Measurements from ENCODE around the gene TMEM184A. TPM values are rescaled to one million over a fixed set of nuclear protein-coding genes. Genes with fewer than 3 reads are reported as not detected.

Gene TMEM184A
- total and polyA plus RNA-seq, 5 donors from 2014 or later, result 0.25 TPM; not detected in 4

DNA sequence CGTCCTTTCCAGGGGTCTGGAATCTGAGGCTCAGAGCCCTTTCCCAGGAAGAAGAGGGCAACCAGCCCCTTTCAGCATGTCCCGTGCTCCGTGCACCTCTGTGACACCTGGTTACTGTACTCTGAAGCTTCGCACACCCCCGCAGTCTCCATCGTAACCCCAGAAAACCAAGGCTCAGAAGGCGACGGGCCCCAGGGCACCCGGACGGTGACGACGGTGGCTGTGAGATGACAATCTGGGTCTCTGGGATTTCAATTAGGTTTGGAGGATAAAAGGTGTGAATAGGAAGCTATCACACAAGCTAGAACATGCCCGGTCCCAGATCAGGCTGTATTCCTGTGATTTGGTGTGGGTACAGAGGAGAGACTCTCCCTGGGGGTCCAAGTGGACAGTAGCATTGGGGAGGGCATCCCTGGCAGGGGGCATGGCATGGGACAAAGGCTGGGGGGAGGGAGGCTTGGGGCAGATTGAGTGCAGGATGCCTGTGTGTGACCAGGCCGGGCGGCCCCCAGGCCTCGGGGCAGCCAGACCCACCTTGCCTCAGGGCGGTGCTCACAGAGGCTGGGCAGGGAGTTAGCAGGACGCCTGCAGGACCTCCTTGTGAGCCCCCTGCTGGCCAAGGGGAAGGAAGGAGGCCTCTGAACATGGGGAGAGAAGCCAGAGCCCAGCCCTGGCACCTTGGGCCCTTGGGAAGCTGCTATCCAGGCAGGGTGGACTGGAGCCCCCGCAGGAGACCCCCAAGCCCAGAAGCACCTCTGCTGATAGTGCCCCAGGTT, 37.3 kb upstream of the TMEM184A start:
- ATAC-seq (ENCODE audit: low read depth in 2 of 2) (no peak), DNase-seq (peak in 1 of 3 donors; percentile 17)

DNA sequence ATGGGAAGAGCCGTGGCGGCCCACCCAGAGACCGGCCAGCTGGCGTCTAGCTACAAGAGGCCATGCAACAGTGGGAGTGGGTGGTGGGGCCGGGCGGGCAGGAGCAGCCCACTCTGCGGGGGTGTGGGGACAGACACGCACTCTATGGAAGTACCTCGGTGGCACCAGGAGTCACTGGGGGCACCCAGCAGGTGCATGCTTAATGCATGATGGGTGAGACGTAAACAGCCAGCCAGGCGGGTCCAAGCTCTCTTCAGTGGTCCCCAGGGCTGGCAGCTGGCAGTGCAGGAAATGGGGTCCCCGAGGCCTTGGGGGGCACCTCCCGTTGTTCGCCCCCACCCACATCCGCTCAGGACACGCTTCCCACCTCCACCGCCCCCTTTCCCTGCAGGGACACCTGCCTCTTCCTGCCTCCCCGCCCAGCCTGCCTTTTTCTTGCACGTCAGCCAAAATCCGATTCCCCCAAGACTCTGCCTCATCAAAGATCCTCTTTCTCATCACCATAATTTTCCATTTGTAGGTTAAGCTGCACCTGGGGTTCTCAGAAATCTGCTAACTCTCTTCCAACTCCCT, 36.4 kb upstream of the TMEM184A start:
- peaks cover 0 to 7% (median 2%) of the 10 kb centered on the region in 7 donors for H3K9me3 Mint-ChIP-seq
- H3K9me3 ChIP-seq (ENCODE audit: control insufficient read depth in 2 of 2, low read length in 2 of 2), result peaks cover 0 to 1% of the 10 kb centered on the region in 2 experiments
- H3K4me1 ChIP-seq (ENCODE audit: control insufficient read depth, insufficient read depth, low read length, poor library complexity, severe bottlenecking), result peaks cover 13% of the 10 kb centered on the region
- H3K27ac Mint-ChIP-seq, result peak overlapping the region in 1 of 3 donors; percentile 36
- no peaks in the 10 kb centered on the region for H3K36me3 ChIP-seq (ENCODE audit: control insufficient read depth, insufficient read depth, low read length)
- no peaks in the 10 kb centered on the region for H3K36me3 Mint-ChIP-seq
- H3K27me3 ChIP-seq (ENCODE audit: control insufficient read depth, insufficient read depth, low read length), result no peaks in the 10 kb centered on the region
- peaks cover 38% of the 10 kb centered on the region for H3K27me3 Mint-ChIP-seq
- no peak overlapping the region for H3K27ac ChIP-seq (ENCODE audit: insufficient read depth, low read length, poor library complexity, severe bottlenecking)
- DNase-seq (no peak), ATAC-seq (ENCODE audit: low read depth in 2 of 2) (no peak)
- H3K4me1 Mint-ChIP-seq, result peaks cover 0 to 18% (median 7%) of the 10 kb centered on the region in 4 donors
- peak overlapping the region in 2 of 4 donors; percentile 46 to 75 for H3K4me3 Mint-ChIP-seq
- no peak overlapping the region for H3K4me3 ChIP-seq (ENCODE audit: low read depth, low read length)

More for the DNA sequence above, 37.3 kb upstream of the TMEM184A start:
- Mint-ChIP-seq H3K27ac (no peak overlapping the region), H3K9me3 (peaks cover 0 to 7% (median 2%) of the 10 kb centered on the region in 7 donors), H3K4me3 (no peak overlapping the region), H3K4me1 (peaks cover 0 to 18% (median 7%) of the 10 kb centered on the region in 4 donors), H3K27me3 (peaks cover 38% of the 10 kb centered on the region), H3K36me3 (no peaks in the 10 kb centered on the region)
- no peak overlapping the region for H3K4me3 ChIP-seq (ENCODE audit: low read depth, low read length)
- no peak overlapping the region for H3K27ac ChIP-seq (ENCODE audit: insufficient read depth, low read length, poor library complexity, severe bottlenecking)
- H3K4me1 ChIP-seq (ENCODE audit: control insufficient read depth, insufficient read depth, low read length, poor library complexity, severe bottlenecking), result peaks cover 13% of the 10 kb centered on the region
- H3K36me3 ChIP-seq (ENCODE audit: control insufficient read depth, insufficient read depth, low read length), result no peaks in the 10 kb centered on the region
- H3K9me3 ChIP-seq (ENCODE audit: control insufficient read depth in 2 of 2, low read length in 2 of 2), result peaks cover 0 to 1% of the 10 kb centered on the region in 2 experiments
- no peaks in the 10 kb centered on the region for H3K27me3 ChIP-seq (ENCODE audit: control insufficient read depth, insufficient read depth, low read length)

GRCh38 chr7:1591876-1592275, 35.9 kb upstream of the TMEM184A start:
- H3K9me3 ChIP-seq (ENCODE audit: control insufficient read depth in 2 of 2, low read length in 2 of 2), result peaks cover 0 to 1% of the 10 kb centered on the region in 2 experiments
- peaks cover 0 to 18% (median 7%) of the 10 kb centered on the region in 4 donors for H3K4me1 Mint-ChIP-seq
- H3K4me3 ChIP-seq (ENCODE audit: low read depth, low read length), result no peak overlapping the region
- H3K27ac ChIP-seq (ENCODE audit: insufficient read depth, low read length, poor library complexity, severe bottlenecking), result no peak overlapping the region
- H3K27ac Mint-ChIP-seq, result peak overlapping the region in 1 of 3 donors; percentile 12
- H3K36me3 ChIP-seq (ENCODE audit: control insufficient read depth, insufficient read depth, low read length), result no peaks in the 10 kb centered on the region
- H3K4me3 Mint-ChIP-seq, result peak overlapping the region in 2 of 4 donors; percentile 43 to 46
- H3K36me3 Mint-ChIP-seq, result no peaks in the 10 kb centered on the region
- peaks cover 38% of the 10 kb centered on the region for H3K27me3 Mint-ChIP-seq
- H3K4me1 ChIP-seq (ENCODE audit: control insufficient read depth, insufficient read depth, low read length, poor library complexity, severe bottlenecking), result peaks cover 13% of the 10 kb centered on the region
- no peaks in the 10 kb centered on the region for H3K27me3 ChIP-seq (ENCODE audit: control insufficient read depth, insufficient read depth, low read length)
- DNase-seq (no peak), ATAC-seq (ENCODE audit: low read depth in 2 of 2) (no peak)
- H3K9me3 Mint-ChIP-seq, result peaks cover 0 to 8% (median 2%) of the 10 kb centered on the region in 7 donors

DNA sequence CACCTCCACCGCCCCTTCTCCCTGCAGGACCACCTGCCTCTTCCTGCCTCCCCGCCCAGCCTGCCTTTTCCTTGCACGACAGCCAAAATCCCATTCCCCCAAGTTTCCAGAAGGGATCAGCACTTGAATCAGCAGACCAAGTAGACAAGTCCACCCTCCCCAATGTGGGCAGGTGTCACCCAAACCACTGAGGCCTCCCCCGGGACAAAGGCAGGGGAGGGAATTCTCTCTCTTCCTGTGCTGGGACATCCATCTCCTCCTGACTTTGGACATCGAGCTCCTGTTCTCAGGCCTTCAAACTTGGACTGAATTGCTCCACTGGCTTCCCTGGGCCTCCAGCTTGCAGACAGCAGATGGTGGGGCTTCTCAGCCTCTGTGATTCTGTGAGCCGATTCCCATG, 35.4 kb upstream of the TMEM184A start:
- Histone ChIP-seq H3K36me3 (ENCODE audit: control insufficient read depth, insufficient read depth, low read length) (no peaks in the 10 kb centered on the region), H3K27me3 (ENCODE audit: control insufficient read depth, insufficient read depth, low read length) (no peaks in the 10 kb centered on the region), H3K9me3 (ENCODE audit: control insufficient read depth in 2 of 2, low read length in 2 of 2) (peaks cover 0 to 1% of the 10 kb centered on the region in 2 experiments), H3K27ac (ENCODE audit: insufficient read depth, low read length, poor library complexity, severe bottlenecking) (no peak overlapping the region), H3K4me1 (ENCODE audit: control insufficient read depth, insufficient read depth, low read length, poor library complexity, severe bottlenecking) (peaks cover 13% of the 10 kb centered on the region), H3K4me3 (ENCODE audit: low read depth, low read length) (no peak overlapping the region)
- DNase-seq, result no peak
- peaks cover 0 to 18% (median 7%) of the 10 kb centered on the region in 4 donors for H3K4me1 Mint-ChIP-seq
- H3K27ac Mint-ChIP-seq, result peak overlapping the region in 1 of 3 donors; percentile 12
- H3K27me3 Mint-ChIP-seq, result peaks cover 38% of the 10 kb centered on the region
- no peak for ATAC-seq (ENCODE audit: low read depth in 2 of 2)
- H3K4me3 Mint-ChIP-seq, result no peak overlapping the region
- H3K36me3 Mint-ChIP-seq, result no peaks in the 10 kb centered on the region
- peaks cover 0 to 8% (median 2%) of the 10 kb centered on the region in 7 donors for H3K9me3 Mint-ChIP-seq

GRCh38 chr7:1590887-1591286, 34.9 kb upstream of the TMEM184A start:
- DNase-seq (no peak), ATAC-seq (ENCODE audit: low read depth in 2 of 2) (no peak)
- no peaks in the 10 kb centered on the region for H3K36me3 ChIP-seq (ENCODE audit: control insufficient read depth, insufficient read depth, low read length)
- peaks cover 0 to 1% of the 10 kb centered on the region in 2 experiments for H3K9me3 ChIP-seq (ENCODE audit: control insufficient read depth in 2 of 2, low read length in 2 of 2)
- H3K27ac ChIP-seq (ENCODE audit: insufficient read depth, low read length, poor library complexity, severe bottlenecking), result no peak overlapping the region
- no peak overlapping the region for H3K4me3 ChIP-seq (ENCODE audit: low read depth, low read length)
- H3K4me1 ChIP-seq (ENCODE audit: control insufficient read depth, insufficient read depth, low read length, poor library complexity, severe bottlenecking), result peaks cover 13% of the 10 kb centered on the region
- no peak overlapping the region for H3K27ac Mint-ChIP-seq
- H3K9me3 Mint-ChIP-seq, result peaks cover 0 to 8% (median 2%) of the 10 kb centered on the region in 7 donors
- H3K27me3 ChIP-seq (ENCODE audit: control insufficient read depth, insufficient read depth, low read length), result no peaks in the 10 kb centered on the region
- H3K36me3 Mint-ChIP-seq, result no peaks in the 10 kb centered on the region
- H3K4me1 Mint-ChIP-seq, result peaks cover 0 to 18% (median 7%) of the 10 kb centered on the region in 4 donors
- H3K27me3 Mint-ChIP-seq, result peaks cover 38% of the 10 kb centered on the region
- no peak overlapping the region for H3K4me3 Mint-ChIP-seq

- H3K9me3 Mint-ChIP-seq, result peaks cover 0 to 8% (median 2%) of the 10 kb centered on the region in 7 donors
- Histone ChIP-seq H3K4me3 (ENCODE audit: low read depth, low read length) (no peak overlapping the region), H3K9me3 (ENCODE audit: control insufficient read depth in 2 of 2, low read length in 2 of 2) (peaks cover 0 to 1% of the 10 kb centered on the region in 2 experiments), H3K4me1 (ENCODE audit: control insufficient read depth, insufficient read depth, low read length, poor library complexity, severe bottlenecking) (peaks cover 13% of the 10 kb centered on the region), H3K36me3 (ENCODE audit: control insufficient read depth, insufficient read depth, low read length) (no peaks in the 10 kb centered on the region), H3K27ac (ENCODE audit: insufficient read depth, low read length, poor library complexity, severe bottlenecking) (no peak overlapping the region), H3K27me3 (ENCODE audit: control insufficient read depth, insufficient read depth, low read length) (no peaks in the 10 kb centered on the region)
- H3K36me3 Mint-ChIP-seq, result no peaks in the 10 kb centered on the region
- H3K27ac Mint-ChIP-seq, result no peak overlapping the region
- H3K27me3 Mint-ChIP-seq, result peaks cover 37% of the 10 kb centered on the region
- H3K4me3 Mint-ChIP-seq, result no peak overlapping the region
- DNase-seq (no peak), ATAC-seq (ENCODE audit: low read depth in 2 of 2) (no peak)
- H3K4me1 Mint-ChIP-seq, result peaks cover 0 to 18% (median 7%) of the 10 kb centered on the region in 4 donors
These were observed 34.5 kb upstream of the TMEM184A start for GRCh38 chr7:1590476-1590875.

- no peak overlapping the region for H3K27ac Mint-ChIP-seq
- Histone ChIP-seq H3K4me1 (ENCODE audit: control insufficient read depth, insufficient read depth, low read length, poor library complexity, severe bottlenecking) (peaks cover 13% of the 10 kb centered on the region), H3K4me3 (ENCODE audit: low read depth, low read length) (no peak overlapping the region), H3K27me3 (ENCODE audit: control insufficient read depth, insufficient read depth, low read length) (no peaks in the 10 kb centered on the region), H3K27ac (ENCODE audit: insufficient read depth, low read length, poor library complexity, severe bottlenecking) (no peak overlapping the region), H3K36me3 (ENCODE audit: control insufficient read depth, insufficient read depth, low read length) (no peaks in the 10 kb centered on the region), H3K9me3 (ENCODE audit: control insufficient read depth in 2 of 2, low read length in 2 of 2) (peaks cover 0 to 1% of the 10 kb centered on the region in 2 experiments)
- peaks cover 0 to 5% (median 2%) of the 10 kb centered on the region in 7 donors for H3K9me3 Mint-ChIP-seq
- no peaks in the 10 kb centered on the region for H3K36me3 Mint-ChIP-seq
- no peak for DNase-seq
- H3K4me1 Mint-ChIP-seq, result peaks cover 0 to 18% (median 7%) of the 10 kb centered on the region in 4 donors
- H3K4me3 Mint-ChIP-seq, result no peak overlapping the region
- no peak for ATAC-seq (ENCODE audit: low read depth in 2 of 2)
- H3K27me3 Mint-ChIP-seq, result peaks cover 33% of the 10 kb centered on the region
These were observed 33.0 kb upstream of the TMEM184A start for GRCh38 chr7:1588978-1589377.
